GM23338 (cell line): Measurements from ENCODE around the gene STAT4. TPM values are rescaled to one million over a fixed set of nuclear protein-coding genes. Genes with fewer than 3 reads are reported as not detected.

Source experiments
- ATAC-seq: fragments of 200-7000 bp; cut with Tn5 transposase; 3 replicates; pipeline ENCODE4 v1.9.1; 2020
- DNase-seq: peaks from one replicate; pipeline ENCODE4 v3.0.0-alpha.2; 2015; ENCODE audit warnings: low spot score
- H2AFZ ChIP-seq: fragments of 200-600 bp; sonication (generic); 2 replicates; pipeline ENCODE4 v1.8.0; 2016; ENCODE audit warnings: antibody characterized with exemption, mild to moderate bottlenecking, moderate library complexity
- H3F3A ChIP-seq: fragments of 200-600 bp; sonication (generic); replicated peaks from 2 replicates; pipeline ENCODE4 v1.8.0; 2017; ENCODE audit warnings: antibody characterized with exemption, mixed run types, low read depth
- H3K27ac ChIP-seq: fragments of 200-600 bp; sonication (generic); 2 replicates; pipeline ENCODE4 v1.6.1; 2016; ENCODE audit warnings: low read depth
- H3K27me3 ChIP-seq: fragments of 200-600 bp; sonication (generic); 2 replicates; pipeline ENCODE4 v1.8.0; 2016; ENCODE audit warnings: mild to moderate bottlenecking, mixed run types, moderate library complexity; ENCODE audit not compliant: insufficient read depth
- H3K36me3 ChIP-seq: fragments of 200-600 bp; sonication (generic); 2 replicates; pipeline ENCODE4 v1.8.0; 2016; ENCODE audit warnings: mild to moderate bottlenecking; ENCODE audit not compliant: insufficient read depth
- H3K4me1 ChIP-seq: fragments of 200-600 bp; sonication (generic); 2 replicates; pipeline ENCODE4 v1.8.0; 2016; ENCODE audit warnings: mild to moderate bottlenecking, moderate library complexity; ENCODE audit not compliant: insufficient read depth
- H3K4me2 ChIP-seq: fragments of 200-600 bp; sonication (generic); 2 replicates; pipeline ENCODE4 v1.7.1; 2017; ENCODE audit warnings: mixed run types
- H3K4me3 ChIP-seq: fragments of 200-600 bp; sonication (generic); 2 replicates; pipeline ENCODE4 v1.6.1; 2016; ENCODE audit warnings: mixed run types
- H3K79me2 ChIP-seq: fragments of 200-600 bp; sonication (generic); replicated peaks from 2 replicates; pipeline ENCODE4 v1.8.0; 2017; ENCODE audit warnings: mild to moderate bottlenecking; ENCODE audit not compliant: insufficient read depth
- H3K9me2 ChIP-seq: fragments of 200-600 bp; sonication (generic); 2 replicates; pipeline ENCODE4 v1.8.0; 2017; ENCODE audit not compliant: insufficient read depth
- H4K20me1 ChIP-seq: fragments of 200-600 bp; sonication (generic); replicated peaks from 2 replicates; pipeline ENCODE4 v1.8.0; 2017; ENCODE audit warnings: mild to moderate bottlenecking; ENCODE audit not compliant: insufficient read depth
- H3K27ac Mint-ChIP-seq: 2 replicates; pipeline ENCODE4 v1.8.0; 2020; ENCODE audit warnings: inconsistent platforms, mild to moderate bottlenecking, moderate library complexity, mixed read lengths
- H3K27me3 Mint-ChIP-seq: 3 replicates; pipeline ENCODE4 v1.8.0; 2022; ENCODE audit warnings: low read depth, mild to moderate bottlenecking, moderate library complexity, mixed read lengths, inconsistent platforms; ENCODE audit not compliant: insufficient read depth, poor library complexity
- H3K36me3 Mint-ChIP-seq: 3 replicates; pipeline ENCODE4 v1.8.0; 2021; ENCODE audit warnings: low read depth, mild to moderate bottlenecking, inconsistent platforms, moderate library complexity, mixed read lengths
- H3K4me1 Mint-ChIP-seq: 3 replicates; pipeline ENCODE4 v1.8.0; 2020; ENCODE audit warnings: mild to moderate bottlenecking, inconsistent platforms, mixed read lengths
- H3K4me3 Mint-ChIP-seq: 3 replicates; pipeline ENCODE4 v1.8.0; 2021; ENCODE audit warnings: moderate library complexity, mild to moderate bottlenecking, inconsistent platforms, mixed read lengths
- H3K9me3 Mint-ChIP-seq: 3 replicates; pipeline ENCODE4 v1.8.0; 2020; ENCODE audit warnings: moderate library complexity, mild to moderate bottlenecking, inconsistent platforms, mixed read lengths
- CREB1 ChIP-seq: fragments of 250-450 bp; sonication (Bioruptor Pico); IDR thresholded peaks from 2 replicates; pipeline ENCODE4 v1.5.0; 2020; ENCODE audit warnings: low read depth, mild to moderate bottlenecking, moderate library complexity
- CTCF ChIP-seq, 2 experiments: fragments of 200-600 bp in 1 of 2; sonication (generic) in 1 of 2; conservative IDR thresholded peaks; 2 replicates each; pipeline versions ENCODE4 v1.5.1 to v1.6.1; 2016 to 2017; ENCODE audit warnings: antibody characterized with exemption in 2 of 2, low read depth in 2 of 2, mild to moderate bottlenecking in 2 of 2, moderate library complexity in 1 of 2
- ETS1 ChIP-seq: IDR thresholded peaks from 2 replicates; pipeline ENCODE4 v1.6.1; 2016; ENCODE audit warnings: antibody characterized with exemption
- EZH2 ChIP-seq: fragments of 200-600 bp; sonication (generic); IDR thresholded peaks from one replicate; pipeline ENCODE4 v1.8.0; 2017; ENCODE audit warnings: antibody characterized with exemption, mild to moderate bottlenecking, low read depth; ENCODE audit not compliant: unreplicated experiment
- EZH2phosphoT487 ChIP-seq: fragments of 200-600 bp; sonication (generic); IDR thresholded peaks from one replicate; pipeline ENCODE4 v1.8.1; 2018; ENCODE audit warnings: antibody characterized with exemption; ENCODE audit not compliant: unreplicated experiment
- JUNB ChIP-seq: IDR thresholded peaks from one replicate; pipeline ENCODE4 v1.6.1; 2016; ENCODE audit warnings: antibody characterized with exemption; ENCODE audit not compliant: unreplicated experiment
- NANOG ChIP-seq: IDR thresholded peaks from 2 replicates; pipeline ENCODE4 v1.6.1; 2016; ENCODE audit warnings: antibody characterized with exemption, borderline replicate concordance
- POLR2AphosphoS5 ChIP-seq: IDR thresholded peaks from 2 replicates; pipeline ENCODE4 v1.6.1; 2016; ENCODE audit warnings: antibody characterized with exemption, low read depth
- REST ChIP-seq: IDR thresholded peaks from one replicate; pipeline ENCODE4 v1.6.1; 2018; ENCODE audit warnings: antibody characterized with exemption; ENCODE audit not compliant: unreplicated experiment
- STAT1 ChIP-seq: IDR thresholded peaks from one replicate; pipeline ENCODE4 v1.6.1; 2016; ENCODE audit warnings: antibody characterized with exemption; ENCODE audit not compliant: unreplicated experiment
- ZNF114 ChIP-seq: fragments of 250-450 bp; sonication (Bioruptor Pico); IDR thresholded peaks from 2 replicates; pipeline ENCODE4 v1.5.0; 2020; ENCODE audit warnings: mild to moderate bottlenecking, moderate library complexity
- ZNF331 ChIP-seq: fragments of 250-450 bp; sonication (Bioruptor Pico); IDR thresholded peaks from 2 replicates; pipeline ENCODE4 v1.5.0; 2020; ENCODE audit warnings: low read depth, mild to moderate bottlenecking, moderate library complexity
- ZNF462 ChIP-seq: fragments of 250-450 bp; sonication (Bioruptor Pico); IDR thresholded peaks from 2 replicates; pipeline ENCODE4 v1.5.0; 2020; ENCODE audit warnings: mild to moderate bottlenecking, moderate library complexity
- polyA plus RNA-seq: library from polyadenylated mRNA; unstranded; fragments of >200 nt; fragmentation: Nextera tagmentation; extraction: Ambion mirVana; gene quantifications from 2 replicates; pipeline ENCODE4 v1.2.1, GENCODE V29; 2016
- total RNA-seq: library from RNA; depleted of rRNA; stranded (reverse); fragments of >200 nt; shearing (Covaris generic); gene quantifications from 2 replicates; pipeline ENCODE4 v1.2.3, GENCODE V29; 2014

The STAT4 gene
- total and polyA plus RNA-seq, 2 experiments from 2014 or later, result 0.52 to 0.86 TPM

- DNase-seq (no peak), ATAC-seq (no peak)
- Histone ChIP-seq H3K79me2 (no peaks in the 10 kb centered on the region), H3K27me3 (no peaks in the 10 kb centered on the region), H3K4me2 (no peak overlapping the region), H3K9me2 (no peaks in the 10 kb centered on the region), H2AFZ (no peak overlapping the region), H4K20me1 (no peaks in the 10 kb centered on the region), H3F3A (no peaks in the 10 kb centered on the region), H3K4me3 (no peak overlapping the region), H3K4me1 (no peaks in the 10 kb centered on the region), H3K36me3 (no peaks in the 10 kb centered on the region), H3K27ac (no peak overlapping the region)
- Mint-ChIP-seq H3K27me3 (no peaks in the 10 kb centered on the region), H3K4me1 (peaks cover 8% of the 10 kb centered on the region; the same call in 2 of the 3 replicates), H3K4me3 (no peak overlapping the region), H3K9me3 (no peaks in the 10 kb centered on the region), H3K36me3 (no peaks in the 10 kb centered on the region), H3K27ac (no peak overlapping the region)
- TF ChIP-seq ZNF114 (CRISPR knock-in tag), result no peak
- TF ChIP-seq CREB1, result no peak
- TF ChIP-seq NANOG, result no peak
- no peak for TF ChIP-seq EZH2phosphoT487
- no peak for TF ChIP-seq STAT1
- no peak for TF ChIP-seq ZNF462
- no peak for TF ChIP-seq REST
- no peak for TF ChIP-seq POLR2AphosphoS5
- TF ChIP-seq ZNF331 (CRISPR knock-in tag), result no peak
- no peak for TF ChIP-seq EZH2
- no peak for TF ChIP-seq ETS1
- TF ChIP-seq CTCF (conservative IDR thresholded peaks at IDR 0.05; ENCODE audit: low read depth in 2 of 2), result no peak
- TF ChIP-seq JUNB, result no peak
These were observed 89.3 kb downstream of the STAT4 start for GRCh38 chr2:191061381-191061980.
